Limb (tissue), 2 donors: ENCODE results near the gene ACACB.

ENCODE experiments used
- DNase-seq, 2 donors: peaks; one replicate each; pipeline ENCODE4 v3.0.0-alpha.2; 2016; ENCODE audit errors: extremely low spot score in 2 of 2

ACACB gene

DNA sequence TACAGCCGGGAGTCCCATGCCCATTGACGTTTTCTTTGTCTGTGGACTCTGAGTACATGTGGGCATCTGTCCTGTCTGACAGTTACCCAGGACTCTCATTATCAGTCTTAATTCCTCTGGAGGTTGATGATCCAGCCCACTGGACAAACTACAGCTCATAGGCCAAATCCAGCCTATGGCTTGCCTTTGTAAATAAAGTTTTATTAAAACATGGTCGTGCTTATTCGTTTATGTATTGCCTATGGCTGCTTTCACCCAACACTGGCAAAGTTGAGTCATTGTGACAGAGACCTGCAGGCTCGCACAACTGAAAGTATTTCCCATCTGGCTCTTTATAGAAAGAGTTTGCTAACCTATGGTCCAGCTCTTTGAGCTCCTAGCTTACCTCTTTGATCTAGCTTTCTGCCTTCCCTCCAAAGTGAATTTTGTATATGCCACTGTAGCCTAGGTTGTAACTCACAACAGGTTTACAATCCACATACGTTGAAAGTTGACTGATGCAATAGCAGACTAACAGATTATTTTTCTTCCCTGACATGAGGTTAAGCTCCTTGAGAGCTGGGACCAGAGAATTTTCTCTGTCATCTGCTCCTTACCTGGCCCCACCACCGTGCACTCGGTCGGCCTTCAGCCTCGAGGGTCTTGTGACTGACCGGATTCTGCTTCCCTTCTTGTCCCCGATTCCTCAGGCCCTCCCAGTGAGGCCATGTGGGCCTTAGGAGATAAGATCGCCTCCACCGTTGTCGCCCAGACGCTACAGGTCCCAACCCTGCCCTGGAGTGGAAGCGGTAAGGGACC, 57.3 kb downstream of the ACACB start:
- no peak for DNase-seq

- no peak for DNase-seq
These were observed 58.1 kb downstream of the ACACB start for GRCh38 chr12:109174468-109174867.

- no peak for DNase-seq
These were observed 62.1 kb downstream of the ACACB start for GRCh38 chr12:109178532-109178931.

DNA sequence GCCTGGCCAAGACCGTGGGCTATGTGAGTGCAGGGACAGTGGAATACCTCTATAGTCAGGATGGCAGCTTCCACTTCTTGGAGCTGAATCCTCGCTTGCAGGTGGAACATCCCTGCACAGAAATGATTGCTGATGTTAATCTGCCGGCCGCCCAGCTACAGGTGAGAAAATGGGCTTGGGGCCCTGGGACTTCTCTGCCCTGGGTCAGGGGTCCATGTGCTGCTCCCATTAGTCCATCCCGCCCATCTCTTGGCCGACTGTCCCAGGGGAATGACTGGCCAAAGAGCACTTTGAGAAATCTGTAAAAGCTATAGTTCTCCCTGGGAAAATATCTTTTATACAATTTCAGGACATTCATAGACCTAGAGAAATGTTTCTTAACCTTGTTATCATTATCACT, 63.5 kb downstream of the ACACB start:
- no peak for DNase-seq

DNA sequence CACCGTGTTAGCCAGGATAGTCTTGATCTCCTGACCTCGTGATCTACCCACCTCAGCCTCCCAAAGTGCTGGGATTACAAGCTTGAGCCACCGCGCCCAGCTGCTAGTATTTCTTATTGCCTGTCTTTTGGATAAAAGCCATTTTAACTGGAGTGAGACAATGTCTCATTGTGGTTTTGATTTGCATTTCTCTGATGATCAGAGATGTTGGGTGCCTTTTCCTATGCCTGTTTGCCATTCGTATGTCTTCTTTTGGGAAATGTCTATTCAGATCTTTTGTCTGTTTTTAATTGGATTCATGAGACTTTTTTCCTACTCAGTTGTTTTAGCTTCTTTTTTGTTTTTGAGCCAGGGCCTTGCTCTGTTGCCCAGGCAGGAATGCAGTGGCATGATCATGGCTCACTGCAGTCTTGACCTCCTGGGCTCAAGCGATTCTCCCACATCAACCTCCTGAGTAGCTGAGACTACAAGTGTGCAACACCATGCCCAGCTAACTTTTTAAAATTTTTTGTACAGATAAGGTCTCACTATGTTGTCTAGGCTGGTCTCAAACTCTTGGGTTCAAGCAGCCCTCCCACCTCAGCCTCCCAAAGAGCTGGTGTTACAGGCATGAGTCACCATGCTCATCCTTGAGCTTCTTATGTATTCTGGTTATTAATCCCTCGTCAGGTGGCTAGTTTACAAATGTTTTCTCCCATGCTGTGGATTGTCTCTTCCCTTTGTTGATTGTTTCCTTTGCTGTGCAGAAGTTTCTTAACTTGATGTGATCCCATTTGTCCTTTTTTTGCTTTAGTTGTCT, 65.9 kb downstream of the ACACB start:
- no peak for DNase-seq

DNA sequence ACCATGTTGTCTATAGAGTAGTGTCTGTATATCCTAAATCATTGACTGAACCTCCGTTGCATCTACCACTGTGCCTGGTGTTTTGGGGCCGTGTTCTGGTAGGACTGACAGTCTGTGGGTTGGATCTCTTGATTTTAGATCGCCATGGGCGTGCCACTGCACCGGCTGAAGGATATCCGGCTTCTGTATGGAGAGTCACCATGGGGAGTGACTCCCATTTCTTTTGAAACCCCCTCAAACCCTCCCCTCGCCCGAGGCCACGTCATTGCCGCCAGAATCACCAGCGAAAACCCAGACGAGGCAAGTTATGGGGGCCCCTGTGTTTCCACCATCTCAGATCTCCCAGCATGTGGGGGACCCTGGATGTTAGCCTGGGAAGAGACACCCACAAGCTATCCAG, 69.1 kb downstream of the ACACB start:
- no peak for DNase-seq

- DNase-seq, result no peak
These were observed 70.7 kb downstream of the ACACB start for GRCh38 chr12:109186993-109187653.

DNA sequence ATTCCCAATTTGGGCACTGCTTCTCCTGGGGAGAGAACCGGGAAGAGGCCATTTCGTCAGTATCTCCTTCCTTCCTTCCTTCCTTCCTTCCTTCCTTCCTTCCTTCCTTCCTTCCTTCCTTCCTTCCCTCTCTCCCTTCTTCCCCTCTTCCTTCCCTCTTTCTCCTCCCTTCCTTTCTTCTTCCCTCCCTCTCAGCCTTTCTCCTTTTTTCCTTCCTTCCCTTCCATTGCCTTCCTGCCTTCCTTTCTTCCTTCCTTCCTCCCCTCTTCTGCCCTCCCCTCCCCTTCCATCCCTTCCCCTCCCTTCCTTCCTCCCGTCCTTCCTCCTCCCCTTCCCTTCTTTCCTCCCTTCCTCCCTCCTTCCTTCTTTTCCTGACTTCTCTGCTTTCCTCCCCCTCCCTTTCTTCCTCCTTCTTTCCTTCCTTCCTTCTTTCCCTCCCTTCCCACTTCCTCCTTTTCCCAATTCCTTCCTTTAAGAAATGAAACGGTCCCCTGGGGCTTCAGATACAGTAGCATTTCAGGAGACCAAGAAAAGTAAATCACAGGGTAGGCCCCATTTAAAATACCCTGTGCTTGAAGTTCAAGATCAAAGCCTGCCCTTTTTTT, 71.8 kb downstream of the ACACB start:
- no peak for DNase-seq

GRCh38 chr12:109189291-109189690, 72.9 kb downstream of the ACACB start:
- DNase-seq, result no peak

- DNase-seq, result no peak
These were observed 75.3 kb downstream of the ACACB start for GRCh38 chr12:109191621-109192250.

DNA sequence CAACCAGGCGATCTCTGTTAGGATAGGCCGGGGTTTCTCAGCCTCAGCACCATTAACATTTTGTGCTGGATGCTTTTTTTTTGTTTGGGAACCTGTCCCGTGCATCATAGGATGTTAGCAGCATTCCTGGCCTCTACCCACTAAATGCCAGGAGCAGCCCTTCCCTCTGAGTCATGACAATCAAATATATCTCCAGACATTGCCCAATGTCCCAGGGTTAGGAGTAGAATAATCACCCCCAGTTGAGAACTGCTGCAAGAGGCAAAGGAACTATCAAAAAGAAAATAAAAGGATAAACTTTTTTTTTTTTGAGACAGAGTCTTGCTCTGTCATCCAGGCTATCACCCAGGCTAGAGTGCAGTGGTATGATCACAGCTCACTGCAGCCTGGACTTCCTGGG, 76.0 kb downstream of the ACACB start:
- DNase-seq, result no peak

DNA sequence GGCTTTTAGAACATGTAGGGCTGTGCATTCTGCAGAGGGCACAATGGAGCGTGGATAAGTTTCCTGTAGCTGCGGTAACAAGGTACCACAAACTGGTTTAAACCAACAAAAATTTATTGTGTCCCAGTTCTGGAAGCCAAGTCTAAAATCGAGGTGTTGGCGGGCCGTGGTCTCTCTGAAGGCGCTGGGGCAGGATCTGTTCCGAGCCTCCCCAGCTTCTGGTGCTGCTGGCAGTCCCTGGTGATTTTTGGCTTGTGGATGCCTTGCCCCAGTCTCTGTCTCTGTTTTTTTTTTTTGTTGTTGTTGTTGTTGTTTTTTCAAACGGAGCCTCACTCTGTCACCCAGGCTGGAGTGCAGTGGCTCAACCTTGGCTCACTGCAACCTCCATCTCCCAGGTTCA, 77.5 kb downstream of the ACACB start:
- no peak for DNase-seq

DNA sequence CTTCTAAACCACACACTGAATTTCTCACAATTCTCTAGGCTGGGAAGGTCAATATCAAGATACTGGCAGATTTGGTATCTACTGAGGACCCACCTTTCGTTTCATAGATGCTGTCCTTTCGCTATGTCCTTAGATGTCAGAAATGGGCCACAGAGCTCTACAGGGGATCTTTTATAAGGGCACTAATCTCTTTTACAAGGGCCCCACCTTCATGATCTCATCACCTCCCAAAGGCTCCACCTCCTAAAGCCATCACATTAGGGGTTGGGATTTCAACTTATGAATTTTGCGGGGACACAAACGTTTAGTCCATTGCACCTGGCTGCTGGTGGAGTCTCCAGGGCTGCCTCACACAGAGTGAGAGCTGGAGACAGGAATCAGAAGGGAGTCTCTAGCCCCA, 79.9 kb downstream of the ACACB start:
- no peak for DNase-seq

DNA sequence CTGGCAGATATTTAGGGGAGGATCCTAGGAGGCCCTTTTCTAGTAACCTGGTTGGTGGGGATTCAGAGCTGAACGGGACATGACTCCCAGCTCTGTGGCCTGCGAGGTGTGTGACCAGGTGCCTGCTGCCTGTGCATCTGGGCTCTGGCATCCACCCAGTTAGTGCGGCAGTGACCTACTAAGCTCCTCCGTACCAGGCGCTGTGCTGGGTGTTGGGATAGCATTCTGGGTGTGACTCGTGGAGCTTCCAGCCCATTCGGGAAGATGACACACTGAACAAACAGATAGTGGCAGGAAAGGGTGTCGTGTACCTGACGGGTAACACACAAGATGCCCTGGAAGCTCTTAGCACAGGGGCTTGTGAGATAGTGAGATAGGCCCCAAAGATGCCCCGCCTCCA, 80.9 kb downstream of the ACACB start:
- DNase-seq, result no peak

GRCh38 chr12:109199324-109199723, 82.9 kb downstream of the ACACB start:
- no peak for DNase-seq

GRCh38 chr12:109200825-109201495, 84.6 kb downstream of the ACACB start:
- DNase-seq, result no peak

GRCh38 chr12:109201496-109201885, 85.1 kb downstream of the ACACB start:
- DNase-seq, result no peak

- no peak for DNase-seq
These were observed 86.4 kb downstream of the ACACB start for GRCh38 chr12:109202770-109203169.

DNA sequence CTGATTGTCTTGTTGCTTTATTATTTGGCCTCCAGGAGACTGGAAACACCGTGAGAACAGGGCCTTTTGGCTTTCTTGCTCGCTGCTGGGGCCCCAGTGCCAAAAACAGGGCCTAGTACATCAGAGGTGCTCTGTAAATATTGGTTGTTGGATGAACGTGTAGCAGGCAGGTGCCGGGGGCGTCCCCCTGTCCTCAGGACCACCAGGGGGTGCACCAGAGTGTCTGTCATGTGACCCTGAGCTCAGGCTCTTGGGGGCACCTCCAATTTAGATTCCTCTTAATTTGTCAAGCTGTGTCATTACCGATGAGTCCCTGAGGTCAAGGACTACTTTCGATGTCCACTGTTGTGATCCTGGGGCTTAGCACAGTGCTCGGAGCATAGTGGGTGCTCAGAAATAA, 87.1 kb downstream of the ACACB start:
- DNase-seq, result no peak

- DNase-seq, result no peak
These were observed 92.7 kb downstream of the ACACB start for GRCh38 chr12:109209082-109209481.
